ENCODE data around the gene ASH1L. TPM values are rescaled to one million over a fixed set of nuclear protein-coding genes. Genes with fewer than 3 reads are reported as not detected.
"Not testable (repeated sequence)": the region's sequence is repeated elsewhere in the genome, so short reads cannot be mapped to it uniquely, and the experiment has no call there.

ASH1L gene
- 65.9 and 71.8 TPM in 2 replicates for total RNA-seq (2022)
- Bru-seq, nascent RNA = percentile 89 among the genes with signal in this experiment
- percentile 89 among the genes with signal in this experiment for BruChase-seq, experiment 1, labeled RNA remaining after a 6-hour chase
- percentile 90 among the genes with signal in this experiment for BruChase-seq, experiment 2, labeled RNA remaining after a 2-hour chase
- long read RNA-seq, partial matches to known transcripts = 0 of 5 reads
- long read RNA-seq, other reads (novel, unspliced or antisense) = 5 of 5 reads

GRCh38 chr1:155562581-155563376, at the start of gene ASH1L:
Gene ASH1L (minus strand): TSS chr1:155562803. CDS start chr1:155521519, 41,284 bp downstream.
- Mint-ChIP-seq H3K4me3 (ENCODE audit: low read depth, unreplicated experiment) (peak within 1 kb of the TSS; percentile 99), H3K36me3 (ENCODE audit: insufficient read depth, unreplicated experiment) (peaks cover 43% of the 10 kb centered on the region), H3K9me3 (ENCODE audit: low read depth, unreplicated experiment) (no peaks in the 10 kb centered on the region), H3K4me1 (ENCODE audit: low read depth, unreplicated experiment) (peaks cover 17% of the 10 kb centered on the region), H3K27me3 (ENCODE audit: unreplicated experiment) (no peaks in the 10 kb centered on the region), H3K27ac (ENCODE audit: unreplicated experiment) (peak within 1 kb of the TSS; percentile 98)
- intact Hi-C loops (cut with micrococcal nuclease; ENCODE audit: unreplicated experiment) = no loop called here
- CTCF ChIA-PET = interaction anchor here (0.6 to 0.7 kb wide), 3 partner anchors 58 to 1947 kb away, joined by 3 to 11 read pairs (median 6); partner anchors contain the start of gene S100A14
- no peak for TF ChIP-seq CTCF (IDR thresholded peaks at IDR 0.05; ENCODE audit: unreplicated experiment)
- BruUV-seq (replicated peaks) = no TSS peak
- peak; percentile 96 for DNase-seq

GRCh38 chr1:155610257-155610647, 47.6 kb upstream of the ASH1L start:
- intact Hi-C loops (cut with micrococcal nuclease; ENCODE audit: unreplicated experiment); CTCF ChIA-PET; BruUV-seq (replicated peaks); H3K9me3 Mint-ChIP-seq (ENCODE audit: low read depth, unreplicated experiment); H3K27me3 Mint-ChIP-seq (ENCODE audit: unreplicated experiment); H3K4me1 Mint-ChIP-seq (ENCODE audit: low read depth, unreplicated experiment); DNase-seq: not testable (repeated sequence)
- peaks cover 25% of the 10 kb centered on the region for H3K36me3 Mint-ChIP-seq (ENCODE audit: insufficient read depth, unreplicated experiment)
- peak overlapping the region; percentile 87 for H3K27ac Mint-ChIP-seq (ENCODE audit: unreplicated experiment)
- peak overlapping the region; percentile 86 for H3K4me3 Mint-ChIP-seq (ENCODE audit: low read depth, unreplicated experiment)

- H3K4me3 Mint-ChIP-seq (ENCODE audit: low read depth, unreplicated experiment) = peak within 1 kb of the TSS; percentile 86
- no peaks in the 10 kb centered on the region for H3K4me1 Mint-ChIP-seq (ENCODE audit: low read depth, unreplicated experiment)
- BruUV-seq (replicated peaks) = TSS peak; percentile 99
- DNase-seq = peak; percentile 98
- peaks cover 20% of the 10 kb centered on the region for H3K36me3 Mint-ChIP-seq (ENCODE audit: insufficient read depth, unreplicated experiment)
- no peaks in the 10 kb centered on the region for H3K27me3 Mint-ChIP-seq (ENCODE audit: unreplicated experiment)
- no peaks in the 10 kb centered on the region for H3K9me3 Mint-ChIP-seq (ENCODE audit: low read depth, unreplicated experiment)
- intact Hi-C loops (cut with micrococcal nuclease; ENCODE audit: unreplicated experiment) = no loop called here
- H3K27ac Mint-ChIP-seq (ENCODE audit: unreplicated experiment) = peak within 1 kb of the TSS; percentile 87
- no peak for TF ChIP-seq CTCF (IDR thresholded peaks at IDR 0.05; ENCODE audit: unreplicated experiment)
- CTCF ChIA-PET = interaction anchor here (0.5 to 1.2 kb wide), 3 partner anchors 15 to 202 kb away, joined by 3 to 7 read pairs (median 4); no protein-coding TSS in a partner anchor
Measured at GRCh38 chr1:155609515-155610256, 47.1 kb upstream of the ASH1L start, which contains the start of gene MSTO1. Gene MSTO1 (plus strand): TSS chr1:155610218. CDS start chr1:155610249, 31 bp downstream.

- BruUV-seq (replicated peaks) = no TSS peak
- DNase-seq = no peak
- CTCF ChIA-PET = interaction anchor here (0.7 to 1.2 kb wide), 2 partner anchors 14 to 201 kb away, joined by 4 to 7 read pairs; no protein-coding TSS in a partner anchor
- Mint-ChIP-seq H3K27me3 (ENCODE audit: unreplicated experiment) (no peaks in the 10 kb centered on the region), H3K36me3 (ENCODE audit: insufficient read depth, unreplicated experiment) (peaks cover 20% of the 10 kb centered on the region), H3K27ac (ENCODE audit: unreplicated experiment) (no peak overlapping the region), H3K9me3 (ENCODE audit: low read depth, unreplicated experiment) (no peaks in the 10 kb centered on the region), H3K4me1 (ENCODE audit: low read depth, unreplicated experiment) (no peaks in the 10 kb centered on the region), H3K4me3 (ENCODE audit: low read depth, unreplicated experiment) (peak overlapping the region; percentile 86)
- TF ChIP-seq CTCF (IDR thresholded peaks at IDR 0.05; ENCODE audit: unreplicated experiment) = no peak
- intact Hi-C loops (cut with micrococcal nuclease; ENCODE audit: unreplicated experiment) = no loop called here
Measured at GRCh38 chr1:155608888-155609225, 46.3 kb upstream of the ASH1L start.
